CD4-positive, alpha-beta T cell treated with Interleukin-12 subunit alpha and Interleukin-12 subunit beta, for 1 hour (primary cell): Measurements from ENCODE around the gene PLP2.
"Not testable (repeated sequence)": the region's sequence is repeated elsewhere in the genome, so short reads cannot be mapped to it uniquely, and the experiment has no call there.

ENCODE experiments used
- DNase-seq: peaks from one replicate; pipeline ENCODE4 v3.0.0-alpha.2; 2020

Gene PLP2, protein sequence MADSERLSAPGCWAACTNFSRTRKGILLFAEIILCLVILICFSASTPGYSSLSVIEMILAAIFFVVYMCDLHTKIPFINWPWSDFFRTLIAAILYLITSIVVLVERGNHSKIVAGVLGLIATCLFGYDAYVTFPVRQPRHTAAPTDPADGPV

DNA sequence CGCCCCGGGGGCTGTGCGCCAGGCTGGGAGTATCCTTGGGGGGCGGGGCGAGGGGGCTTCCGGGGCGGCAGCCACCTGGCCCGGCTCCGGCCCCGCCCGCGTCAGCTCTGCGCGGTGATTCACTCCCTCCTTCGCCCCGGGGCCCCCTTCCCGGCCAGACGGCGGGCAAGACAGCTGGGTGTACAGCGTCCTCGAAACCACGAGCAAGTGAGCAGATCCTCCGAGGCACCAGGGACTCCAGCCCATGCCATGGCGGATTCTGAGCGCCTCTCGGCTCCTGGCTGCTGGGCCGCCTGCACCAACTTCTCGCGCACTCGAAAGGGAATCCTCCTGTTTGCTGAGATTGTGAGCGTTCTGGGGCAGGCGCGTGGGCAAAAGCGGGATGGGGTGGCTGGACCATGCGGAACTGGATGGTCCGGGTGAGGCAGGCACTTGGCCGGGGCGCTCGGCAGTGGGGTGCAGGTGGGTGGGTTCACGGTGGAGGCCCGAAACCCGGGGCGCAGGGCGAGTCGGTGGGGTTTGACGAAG is at the start of gene PLP2:
Gene PLP2 (plus strand): TSS at position 147 of the 528 bp plus-strand sequence. CDS start 103 bp downstream, at position 250.
- peak; percentile 74 for DNase-seq

DNA sequence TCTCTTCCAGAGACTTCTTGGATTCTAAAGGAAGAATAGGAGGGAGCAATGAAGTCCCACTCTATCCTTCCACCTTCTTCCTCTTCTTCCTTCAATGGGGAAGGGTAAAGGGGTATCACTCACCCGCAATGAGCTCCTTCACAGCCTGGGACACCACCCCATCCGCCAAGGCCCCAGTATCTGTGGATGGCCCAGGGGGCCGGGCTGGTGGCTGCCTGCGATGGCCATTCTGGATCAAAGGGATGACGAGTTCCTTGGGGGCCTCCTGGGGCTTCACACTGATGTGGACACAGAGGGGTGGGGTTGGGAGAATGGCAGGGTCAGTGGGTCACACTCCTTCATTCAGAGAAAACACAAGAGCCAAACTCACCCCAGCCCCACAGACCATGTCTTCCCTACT is 49.2 kb upstream of the PLP2 start:
- DNase-seq: no peak

DNA sequence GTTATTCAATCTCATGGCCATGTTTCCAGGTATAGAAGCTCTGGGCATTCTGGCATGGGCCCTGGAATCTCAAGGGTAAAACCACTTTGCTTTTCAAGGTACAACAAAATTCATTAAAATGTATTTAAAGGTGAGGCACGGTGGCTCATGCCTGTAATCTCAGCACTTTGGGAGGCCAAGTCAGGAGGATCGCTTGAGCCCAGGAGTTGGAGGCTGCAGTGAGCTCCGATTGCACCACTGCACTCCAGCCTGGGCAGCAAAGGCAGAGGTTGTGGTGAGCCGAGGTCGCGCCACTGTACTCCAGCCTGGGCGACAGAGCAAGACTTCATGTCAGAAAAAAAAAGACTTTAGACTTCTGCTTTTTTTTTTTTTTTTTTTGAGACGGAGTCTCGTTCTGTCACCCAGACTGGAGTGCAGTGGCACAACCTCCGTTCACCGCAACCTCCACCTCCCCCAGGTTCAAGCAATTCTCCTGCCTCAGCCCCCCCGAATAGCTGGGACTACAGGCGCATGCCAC is 43.9 kb upstream of the PLP2 start:
- not testable (repeated sequence) for DNase-seq

DNA sequence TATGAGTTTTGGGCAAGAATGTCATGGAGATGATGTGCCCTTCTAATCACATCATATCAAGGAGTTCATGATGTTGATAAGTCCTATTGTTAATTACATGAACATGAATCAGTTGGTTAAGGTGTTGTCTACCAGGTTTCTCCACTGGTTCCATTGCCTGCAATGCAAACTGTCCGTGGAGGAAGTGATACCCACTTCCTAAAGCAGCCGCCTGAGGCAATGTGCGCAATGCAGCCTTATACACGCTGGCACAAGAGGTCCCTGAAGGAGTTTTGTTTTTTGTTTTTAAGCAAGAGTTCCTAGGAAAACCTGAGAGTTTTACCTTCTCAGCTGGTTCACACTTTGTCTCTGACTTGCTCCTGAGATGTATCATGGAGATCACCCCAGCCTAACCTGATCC is 42.3 kb upstream of the PLP2 start:
- no peak for DNase-seq

GRCh38 chrX:49132275-49132674 is 39.4 kb upstream of the PLP2 start:
- not testable (repeated sequence) for DNase-seq

DNA sequence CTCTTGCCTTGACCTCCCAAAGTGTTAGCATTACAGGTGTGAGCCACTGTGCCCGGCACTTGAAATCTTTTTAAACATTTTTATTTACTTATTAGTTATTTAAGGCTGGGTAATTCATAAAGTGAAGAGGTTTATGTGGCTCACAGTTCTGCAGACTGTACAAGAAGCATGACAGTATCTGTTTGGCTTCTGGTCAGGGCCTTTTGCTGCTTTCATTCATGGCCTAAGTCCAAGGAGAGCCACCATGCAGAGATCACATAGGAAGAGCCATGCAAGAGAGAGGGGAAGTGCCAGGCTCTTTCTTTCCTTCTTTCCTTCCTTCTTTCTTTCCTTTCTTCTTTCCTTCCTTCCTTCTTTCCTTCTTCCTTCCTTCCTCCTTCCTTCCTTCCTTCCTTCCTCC is 37.9 kb upstream of the PLP2 start:
- DNase-seq: no peak

GRCh38 chrX:49137492-49137891 is 34.2 kb upstream of the PLP2 start:
- no peak for DNase-seq

DNA sequence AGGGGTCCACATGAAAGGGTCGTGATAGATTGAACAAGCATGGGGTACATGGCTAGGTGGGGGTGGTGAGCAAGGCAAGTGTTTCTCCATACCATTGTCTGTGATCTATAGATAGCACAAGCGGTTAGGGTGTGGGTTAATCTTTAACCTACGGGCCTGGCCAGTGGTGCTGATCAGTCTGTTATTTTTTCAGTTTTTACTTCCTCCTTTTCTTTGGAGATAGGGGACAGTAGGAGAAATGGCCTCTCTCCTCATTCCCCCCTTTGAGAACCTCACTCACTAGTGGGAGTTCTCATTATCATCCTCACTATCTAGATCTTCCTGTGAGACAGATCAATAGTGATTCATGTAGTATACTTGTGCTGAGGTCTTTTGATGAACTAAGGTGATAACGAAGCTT is 32.0 kb upstream of the PLP2 start:
- DNase-seq: no peak

GRCh38 chrX:49142264-49142663 is 29.4 kb upstream of the PLP2 start:
- DNase-seq: peak; percentile 11

- not testable (repeated sequence) for DNase-seq
Measured at GRCh38 chrX:49143154-49143553, 28.5 kb upstream of the PLP2 start.

- DNase-seq: no peak
Measured at GRCh38 chrX:49147282-49147681, 24.4 kb upstream of the PLP2 start.

DNA sequence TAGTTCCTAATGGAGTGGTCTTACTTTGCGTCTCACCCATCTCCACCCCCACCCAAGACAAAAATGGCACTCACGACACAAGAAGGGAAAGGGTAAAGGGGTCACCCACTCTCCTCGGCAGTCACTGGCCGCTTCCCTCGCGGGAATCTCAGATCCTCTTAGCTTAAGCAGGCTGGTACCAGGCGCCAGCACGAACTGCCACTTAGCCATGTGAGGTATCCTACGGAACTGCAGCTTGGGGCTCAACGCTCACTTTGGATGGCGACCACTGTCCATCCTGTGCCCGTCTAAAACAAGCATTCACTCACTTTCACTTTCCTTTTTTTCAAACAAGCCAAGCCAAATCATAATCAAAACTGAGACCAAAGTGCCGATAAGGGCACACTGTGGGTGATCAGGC is 23.8 kb upstream of the PLP2 start:
- no peak for DNase-seq

GRCh38 chrX:49148390-49149100 is 23.2 kb upstream of the PLP2 start:
- not testable (repeated sequence) for DNase-seq

GRCh38 chrX:49149291-49149690 is 22.4 kb upstream of the PLP2 start:
- DNase-seq: not testable (repeated sequence)

DNA sequence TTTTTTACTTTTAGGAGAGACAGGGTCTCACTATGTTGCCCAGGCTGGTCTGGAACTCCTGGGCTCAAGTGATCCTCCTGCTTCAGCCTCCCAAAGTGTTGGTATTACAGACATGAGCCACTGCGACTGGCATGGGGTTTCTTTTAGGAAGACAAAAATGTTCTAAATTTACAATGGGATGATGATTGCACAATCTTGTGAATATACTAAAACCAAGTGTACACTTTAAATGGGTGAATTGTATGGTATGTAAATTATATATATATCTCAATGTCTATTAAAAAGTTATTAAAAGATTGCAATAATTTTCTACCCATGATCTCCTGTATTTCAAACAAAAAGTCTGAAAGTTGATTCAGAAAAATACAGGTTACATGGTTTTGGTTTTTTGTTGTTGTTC is 18.2 kb upstream of the PLP2 start:
- no peak for DNase-seq

GRCh38 chrX:49155243-49155899 is 16.3 kb upstream of the PLP2 start:
- DNase-seq: peak; percentile 60

- DNase-seq: peak; percentile 88
Measured at GRCh38 chrX:49155900-49156837, 15.5 kb upstream of the PLP2 start.

GRCh38 chrX:49157194-49157593 is 14.5 kb upstream of the PLP2 start:
- DNase-seq: no peak

GRCh38 chrX:49160908-49161307 is 10.8 kb upstream of the PLP2 start:
- no peak for DNase-seq

DNA sequence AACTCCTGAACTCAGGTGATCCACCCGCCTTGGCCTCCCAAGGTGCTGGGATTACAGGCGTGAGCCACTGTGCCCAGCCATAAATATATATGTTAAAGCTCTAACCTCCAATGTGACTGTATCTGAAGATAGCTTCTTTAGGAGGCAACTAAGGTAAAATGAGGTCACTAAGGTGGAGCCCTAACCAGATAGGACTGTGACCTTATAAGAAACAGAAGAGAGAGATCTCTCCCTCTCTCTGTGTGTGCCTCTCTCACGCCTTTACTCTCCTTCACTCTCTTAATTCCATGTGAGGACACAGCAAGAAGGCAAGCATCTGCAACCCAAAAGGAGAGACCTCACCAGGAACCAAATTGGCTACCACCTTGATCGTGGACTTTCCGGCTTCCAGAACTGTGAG is 10.1 kb upstream of the PLP2 start:
- no peak for DNase-seq

- DNase-seq: no peak
Measured at GRCh38 chrX:49162620-49163019, 9.1 kb upstream of the PLP2 start, which contains the start of gene MAGIX. Gene MAGIX, plus strand, starts transcription at chrX:49162758. Its CDS starts 132 bp downstream, at chrX:49162890.
